Keratinocyte (primary cell): Measurements from ENCODE around the gene CDKAL1. TPM values are rescaled to one million over a fixed set of nuclear protein-coding genes. Genes with fewer than 3 reads are reported as not detected.

Experiments
- DNase-seq: peaks from one replicate; pipeline ENCODE4 v3.0.0-alpha.2; 2011; ENCODE audit warnings: low read depth, missing footprints, low spot score
- FAIRE-seq: peaks from 2 replicates; lab custom pipeline; 2011; peaks lifted over from hg19 to GRCh38; lab: Jason Lieb, UNC
- H2AFZ ChIP-seq: 2 replicates; pipeline ENCODE4 v1.6.0; 2012; ENCODE audit warnings: low read length, control low read depth, inconsistent platforms; ENCODE audit not compliant: control insufficient read depth
- H3K27ac ChIP-seq: 2 replicates; pipeline ENCODE4 v1.5.1; 2011; ENCODE audit warnings: low read length; ENCODE audit not compliant: control insufficient read depth, insufficient read depth
- H3K27me3 ChIP-seq: 3 replicates; pipeline ENCODE4 v1.6.0; 2011; ENCODE audit warnings: low read length; ENCODE audit not compliant: control insufficient read depth, insufficient read depth; ENCODE audit errors: extremely low read depth
- H3K36me3 ChIP-seq, 2 experiments: 2 replicates in 1 of 2; 3 replicates in 1 of 2; pipeline ENCODE4 v1.5.1; 2011; ENCODE audit warnings: low read length in 2 of 2, mild to moderate bottlenecking in 1 of 2; ENCODE audit not compliant: control insufficient read depth in 2 of 2, insufficient read depth in 2 of 2; ENCODE audit errors: extremely low read depth in 1 of 2
- H3K4me1 ChIP-seq: 3 replicates; pipeline ENCODE4 v1.5.1; 2011; ENCODE audit warnings: low read length; ENCODE audit not compliant: control insufficient read depth, insufficient read depth; ENCODE audit errors: extremely low read depth
- H3K4me2 ChIP-seq: 3 replicates; pipeline ENCODE4 v1.6.0; 2011; ENCODE audit warnings: low read depth, low read length; ENCODE audit not compliant: control insufficient read depth, insufficient read depth; ENCODE audit errors: extremely low read depth
- H3K4me3 ChIP-seq, 3 experiments: fragments of 200-600 bp in 1 of 3; sonication (generic) in 1 of 3; 2 replicates in 2 of 3; 3 replicates in 1 of 3; pipeline ENCODE4 v1.5.1; 2011 to 2016; ENCODE audit warnings: low read length in 3 of 3, mild to moderate bottlenecking in 3 of 3, control low read depth in 2 of 3, inconsistent platforms in 1 of 3, low read depth in 1 of 3, mixed read lengths in 1 of 3, mixed run types in 1 of 3, moderate library complexity in 1 of 3; ENCODE audit not compliant: control insufficient read depth in 2 of 3, insufficient read depth in 2 of 3; ENCODE audit errors: extremely low read depth in 1 of 3
- H3K79me2 ChIP-seq: 2 replicates; pipeline ENCODE4 v1.6.0; 2012; ENCODE audit warnings: low read length; ENCODE audit not compliant: control insufficient read depth, insufficient read depth
- H3K9ac ChIP-seq: 3 replicates; pipeline ENCODE4 v1.6.0; 2011; ENCODE audit warnings: low read length; ENCODE audit not compliant: control insufficient read depth, insufficient read depth; ENCODE audit errors: extremely low read depth
- H3K9me1 ChIP-seq: 3 replicates; pipeline ENCODE4 v1.6.0; 2011; ENCODE audit warnings: low read length; ENCODE audit not compliant: control insufficient read depth, insufficient read depth; ENCODE audit errors: extremely low read depth
- H3K9me3 ChIP-seq: 2 replicates; pipeline ENCODE4 v1.5.1; 2012; ENCODE audit warnings: low read depth, low read length; ENCODE audit not compliant: control insufficient read depth
- H4K20me1 ChIP-seq: 3 replicates; pipeline ENCODE4 v1.6.0; 2011; ENCODE audit warnings: low read length; ENCODE audit not compliant: control insufficient read depth, insufficient read depth; ENCODE audit errors: extremely low read depth
- CTCF ChIP-seq, 3 experiments: IDR thresholded peaks in 1 of 3; conservative IDR thresholded peaks in 1 of 3; optimal IDR thresholded peaks in 1 of 3; 2 replicates in 2 of 3; 3 replicates in 1 of 3; pipeline versions ENCODE3 to v1.5.1; 2011; ENCODE audit warnings: low read length in 3 of 3, mild to moderate bottlenecking in 3 of 3, moderate library complexity in 2 of 3, control low read depth in 1 of 3, inconsistent platforms in 1 of 3; ENCODE audit not compliant: insufficient read depth in 2 of 3; ENCODE audit errors: extremely low read depth in 1 of 3
- EZH2 ChIP-seq: IDR thresholded peaks from one replicate; pipeline ENCODE4 v1.6.1; 2012; ENCODE audit warnings: inconsistent platforms, mild to moderate bottlenecking, low read length, moderate library complexity
- dilution Hi-C: fragments of 300-500 bp; cut with MboI; formaldehyde crosslinking; loops from one replicate; pipeline ENCODE4 v1.7.0; 2020; ENCODE audit warnings: low sequenced_read_pairs; ENCODE audit not compliant: extremely low pct_ligation_motif_present
- polyA plus RNA-seq, 5 experiments: library from polyadenylated mRNA; depleted of rRNA in 3 of 5; stranded (reverse) in 3 of 5; stranded (forward) in 1 of 5; unstranded in 1 of 5; fragments of >200 nt; gene quantifications; 1 replicate in 1 of 5; 2 replicates in 3 of 5; 3 replicates in 1 of 5; pipeline versions ENCODE4 v1.2.1 to v1.2.3, GENCODE V29; 2011 to 2012; ENCODE audit warnings: missing spikeins in 2 of 5, low read depth in 1 of 5, low replicate concordance in 1 of 5

The CDKAL1 gene
- polyA plus RNA-seq, 1 donor (not counting 4 experiments of a cell fraction or from before 2014, with no cell fraction given), result 5.6 TPM

- Histone ChIP-seq H3K79me2 (no peaks in the 10 kb centered on the region), H3K27me3 (no peaks in the 10 kb centered on the region), H3K9me3 (no peaks in the 10 kb centered on the region), H3K4me1 (peaks cover 22% of the 10 kb centered on the region), H3K9ac (no peak overlapping the region), H3K36me3 (no peaks in the 10 kb centered on the region), H3K4me2 (no peak overlapping the region), H4K20me1 (no peaks in the 10 kb centered on the region), H2AFZ (no peak overlapping the region), H3K27ac (no peak overlapping the region), H3K9me1 (no peaks in the 10 kb centered on the region), H3K4me3 (no peak overlapping the region)
- DNase-seq (no peak), FAIRE-seq (no peak)
- dilution Hi-C loops, result no loop called here
- TF ChIP-seq CTCF (optimal IDR thresholded peaks at IDR 0.05 in 1 of 3, IDR thresholded peaks at IDR 0.05 in 1 of 3, conservative IDR thresholded peaks at IDR 0.05 in 1 of 3; ENCODE audit: extremely low read depth in 1 of 3, insufficient read depth in 2 of 3, low read length in 3 of 3) (no peak), EZH2 (no peak)
Measured at GRCh38 chr6:21027507-21027906, 493.2 kb downstream of the CDKAL1 start.

- dilution Hi-C loops, result no loop called here
- H3K4me3 ChIP-seq, result no peak overlapping the region
- H3K79me2 ChIP-seq, result no peaks in the 10 kb centered on the region
- no peaks in the 10 kb centered on the region for H3K27me3 ChIP-seq
- H3K27ac ChIP-seq, result no peak overlapping the region
- H4K20me1 ChIP-seq, result no peaks in the 10 kb centered on the region
- no peak overlapping the region for H3K9ac ChIP-seq
- DNase-seq, result no peak
- no peaks in the 10 kb centered on the region for H3K9me1 ChIP-seq
- no peak for TF ChIP-seq EZH2
- no peak for TF ChIP-seq CTCF (optimal IDR thresholded peaks at IDR 0.05 in 1 of 3, IDR thresholded peaks at IDR 0.05 in 1 of 3, conservative IDR thresholded peaks at IDR 0.05 in 1 of 3; ENCODE audit: extremely low read depth in 1 of 3, insufficient read depth in 2 of 3, low read length in 3 of 3)
- peaks cover 26% of the 10 kb centered on the region for H3K4me1 ChIP-seq
- no peaks in the 10 kb centered on the region for H3K9me3 ChIP-seq
- no peak overlapping the region for H3K4me2 ChIP-seq
- no peak overlapping the region for H2AFZ ChIP-seq
- no peak for FAIRE-seq
- H3K36me3 ChIP-seq, result no peaks in the 10 kb centered on the region
Measured at GRCh38 chr6:21031182-21031581, 496.9 kb downstream of the CDKAL1 start.
